NCI-H526 (cell line): Measurements from ENCODE around the gene PTPN7.
"Not testable (repeated sequence)": the region's sequence is repeated elsewhere in the genome, so short reads cannot be mapped to it uniquely, and the experiment has no call there.

Source experiments
- DNase-seq, 2 experiments: peaks; one replicate each; lab custom pipeline; 2025; lab: John Stamatoyannopoulos, UW

PTPN7 gene

DNA sequence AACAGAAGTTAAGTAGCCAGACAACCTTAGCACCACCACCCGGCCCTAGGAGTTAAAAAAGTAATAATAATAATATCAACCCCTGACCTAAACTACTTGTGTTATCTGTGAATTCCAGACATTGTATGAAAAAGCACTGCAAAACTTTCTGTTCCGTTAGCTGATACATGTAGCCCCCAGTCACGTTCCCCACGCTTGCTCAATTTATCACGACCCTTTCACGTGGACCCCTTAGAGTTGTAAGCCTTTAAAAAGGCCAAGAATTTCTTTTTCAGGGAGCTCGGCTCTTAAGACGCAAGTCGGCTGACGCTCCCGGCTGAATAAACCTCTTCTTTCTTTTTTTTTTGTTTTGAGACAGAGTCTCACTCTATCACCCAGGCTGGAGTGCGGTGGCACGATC is 6.7 kb upstream of the PTPN7 start:
- not testable (repeated sequence) for DNase-seq

DNA sequence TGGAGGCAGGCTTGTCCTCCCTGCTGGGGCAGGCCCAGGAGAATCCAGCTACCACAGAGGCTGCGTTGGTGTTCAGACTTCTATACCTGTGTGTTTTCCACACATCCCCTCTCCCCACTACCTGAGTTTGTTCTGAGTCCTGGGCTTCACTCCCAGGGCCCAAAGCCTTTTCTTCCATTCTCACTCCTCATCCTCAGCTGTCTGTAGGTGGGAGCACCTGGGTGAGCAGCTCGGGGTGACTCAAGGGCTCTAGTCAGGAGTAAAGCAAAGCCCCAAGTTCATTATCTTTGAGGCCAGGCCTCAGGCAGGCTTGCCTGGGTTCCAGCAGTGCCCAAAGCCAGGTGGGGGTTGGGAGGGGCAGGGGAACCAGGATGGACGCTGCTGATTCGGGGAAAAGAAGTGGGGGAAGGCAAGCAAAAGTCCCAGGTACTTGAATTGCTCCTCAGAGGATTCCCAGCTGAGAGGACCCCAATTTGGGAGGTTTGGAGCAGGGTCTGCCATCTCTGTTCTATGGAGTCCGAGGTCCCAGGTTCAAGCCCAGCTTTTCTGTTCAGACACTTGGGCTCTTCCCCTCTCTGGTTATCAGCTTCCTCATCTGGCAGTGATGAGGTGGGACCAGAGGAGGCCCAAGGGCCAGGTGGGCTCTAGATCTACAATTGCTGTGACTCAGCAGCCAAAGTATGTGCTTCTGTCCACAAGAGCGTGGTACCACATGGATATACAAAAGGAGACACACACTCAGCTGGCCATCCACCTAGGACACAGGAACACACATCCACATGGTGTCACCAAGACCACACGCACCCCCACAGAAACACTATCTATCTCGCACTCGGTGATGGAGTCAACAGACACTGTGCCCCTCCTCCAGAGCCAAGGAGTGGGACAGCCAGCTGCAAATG is 5.8 kb upstream of the PTPN7 start:
- DNase-seq, result no peak

DNA sequence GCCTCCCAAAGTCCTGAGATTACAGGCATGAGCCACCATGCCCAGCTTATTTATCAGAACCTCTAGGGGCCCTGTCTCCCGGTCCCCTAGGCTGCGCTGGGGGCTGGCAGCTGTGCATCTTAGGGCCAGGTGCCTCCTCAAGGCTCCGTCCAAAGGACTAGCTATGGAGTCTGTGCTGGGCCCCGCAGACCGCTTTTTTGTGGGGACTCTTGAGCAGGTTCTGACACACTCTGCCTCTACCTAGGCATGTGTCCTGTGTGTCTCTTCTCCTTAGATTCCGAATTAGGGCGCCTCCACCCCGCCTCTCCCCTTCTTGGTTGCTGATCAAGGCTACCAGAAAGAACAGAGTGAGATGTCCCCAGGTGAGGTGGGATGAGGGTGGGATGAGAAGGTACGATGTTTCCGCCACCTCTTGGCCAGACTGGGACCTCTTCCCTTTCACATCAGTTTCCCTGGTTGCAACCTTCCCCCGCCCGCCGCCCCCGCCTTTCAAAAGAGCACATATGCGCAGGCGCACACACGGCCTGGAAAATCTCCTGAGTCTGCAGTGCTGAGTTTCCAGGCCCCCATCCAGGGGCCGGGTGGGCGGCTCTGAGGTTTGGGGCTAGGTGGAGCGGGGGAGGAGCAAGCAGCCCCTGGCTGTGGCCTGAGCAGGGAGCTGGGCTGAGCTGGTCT is 5.0 kb upstream of the PTPN7 start:
- DNase-seq, result no peak

DNA sequence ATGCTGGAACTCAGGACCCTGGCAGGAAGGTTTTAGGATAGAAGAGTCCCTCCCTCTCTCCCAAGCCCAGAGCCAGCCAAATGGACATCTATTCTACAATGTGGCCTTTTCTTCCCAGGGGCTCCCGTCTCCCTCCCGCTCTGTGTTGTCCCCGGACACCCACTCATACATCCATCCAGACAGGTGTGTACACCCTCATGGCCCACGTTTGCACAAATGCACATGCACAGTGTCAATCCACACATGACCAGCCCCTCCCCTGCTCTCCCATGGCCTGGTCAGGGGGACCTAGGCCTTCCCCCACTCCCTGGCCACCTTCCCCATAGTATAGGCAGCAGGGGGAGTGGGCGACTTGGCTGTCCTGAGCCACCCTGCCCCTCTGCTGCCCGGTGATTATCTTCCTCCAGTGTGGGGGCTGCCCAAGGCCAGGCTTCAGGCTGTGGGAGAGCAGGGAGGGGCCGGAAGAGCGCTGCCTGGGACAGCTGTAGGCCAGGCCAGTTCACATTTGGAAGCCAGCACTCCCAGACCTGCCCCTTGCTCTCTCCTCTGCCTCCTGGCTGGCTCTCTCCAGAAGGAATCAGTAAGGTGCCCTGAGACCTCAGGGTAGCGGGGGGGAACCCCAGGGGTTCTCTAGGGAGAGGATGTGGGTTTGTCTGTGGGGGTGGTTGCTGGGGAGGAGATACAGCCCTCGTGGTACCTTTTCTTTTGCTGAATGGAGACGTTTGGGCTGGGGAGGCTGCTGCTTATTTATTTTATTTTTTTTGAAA is 4.1 kb upstream of the PTPN7 start:
- DNase-seq, result no peak

DNA sequence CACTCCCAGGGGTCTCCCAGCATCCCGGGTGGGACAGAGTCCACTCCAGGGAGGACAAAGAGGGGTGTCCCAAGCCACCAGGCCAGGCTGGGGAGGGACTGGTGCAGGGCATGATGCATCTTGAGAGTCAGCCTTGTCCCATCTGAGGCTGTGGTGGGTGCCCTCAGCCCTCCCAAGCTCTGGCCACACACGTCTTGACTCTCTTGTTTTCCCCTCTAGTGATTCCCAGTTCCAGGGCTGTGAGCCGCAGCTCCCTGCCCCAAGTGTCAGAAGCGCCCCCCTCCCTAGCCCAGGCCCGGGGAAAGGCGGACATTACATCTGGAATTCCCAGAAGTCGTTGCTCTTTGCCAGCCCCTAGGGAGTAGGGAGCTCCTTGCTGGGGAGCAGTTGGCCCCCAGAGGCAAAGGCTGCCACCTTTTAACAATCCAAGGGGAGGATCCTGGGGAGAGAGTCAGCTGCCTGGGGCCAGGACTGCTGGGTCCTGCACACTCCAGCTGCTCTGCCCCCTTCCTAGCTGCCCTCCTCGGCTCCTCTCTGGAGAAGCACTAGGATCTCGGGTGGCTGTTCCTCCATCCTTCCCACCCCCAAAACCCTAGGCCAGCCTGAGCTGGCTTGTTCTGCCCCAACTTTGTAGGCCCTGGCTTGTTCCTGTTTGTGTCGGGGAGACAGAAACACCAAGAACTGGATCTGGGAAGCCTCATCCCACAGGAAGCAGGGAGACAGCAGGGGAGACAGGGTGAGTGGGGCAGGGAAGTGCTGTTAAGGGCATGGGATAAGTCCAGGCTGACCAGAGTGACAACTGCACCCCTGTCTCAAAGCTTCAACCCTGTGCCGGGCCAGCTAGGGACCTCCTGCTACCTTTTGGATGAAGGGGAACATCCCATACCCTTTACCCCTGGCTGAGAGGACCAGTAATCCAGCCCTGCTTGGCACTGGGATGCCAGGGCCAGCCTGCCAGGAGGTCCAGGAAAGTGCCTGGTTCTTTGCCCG is 3.2 kb upstream of the PTPN7 start:
- no peak for DNase-seq

DNA sequence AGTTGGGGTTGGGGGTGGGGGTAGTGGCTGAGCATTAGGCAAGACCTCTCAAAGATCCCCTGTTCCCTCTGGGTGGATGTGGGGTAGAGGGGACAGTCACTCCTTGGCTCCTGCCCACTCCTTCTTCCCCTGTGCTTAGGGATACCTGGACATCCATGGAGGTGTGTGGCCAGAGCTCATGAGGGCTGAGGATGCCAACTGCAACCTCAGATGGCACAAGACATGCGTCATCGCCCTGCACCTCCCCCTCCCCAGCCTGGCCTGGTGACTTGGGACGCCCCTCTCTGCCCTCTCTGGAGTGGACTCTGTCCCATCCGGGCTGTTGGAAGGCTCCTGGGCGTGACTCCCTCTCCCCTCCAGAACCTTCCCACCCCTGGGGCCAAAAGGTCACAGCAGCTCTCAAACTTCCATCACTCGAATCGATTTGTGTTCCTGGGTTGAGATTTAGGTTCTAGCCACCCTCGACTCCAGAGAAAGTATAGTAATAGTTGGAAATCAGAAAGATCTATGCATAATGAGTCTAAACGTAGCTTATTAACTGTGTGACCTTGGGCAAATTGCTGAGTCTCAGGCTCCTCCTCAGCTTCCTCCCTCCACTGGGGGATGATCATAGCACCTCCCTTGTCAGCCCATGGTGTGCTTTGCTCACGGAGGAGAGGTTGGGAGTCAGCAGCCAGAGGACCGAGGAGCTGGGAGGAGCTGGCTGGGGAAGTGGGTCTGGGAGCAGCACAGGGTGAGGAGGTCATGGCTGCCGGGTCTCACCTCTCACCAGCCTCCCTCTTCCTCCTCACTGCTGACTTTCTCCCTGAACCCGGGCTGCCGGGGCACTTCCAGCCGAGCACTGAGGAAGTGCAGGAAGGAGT is 2.2 kb upstream of the PTPN7 start:
- DNase-seq, result no peak

DNA sequence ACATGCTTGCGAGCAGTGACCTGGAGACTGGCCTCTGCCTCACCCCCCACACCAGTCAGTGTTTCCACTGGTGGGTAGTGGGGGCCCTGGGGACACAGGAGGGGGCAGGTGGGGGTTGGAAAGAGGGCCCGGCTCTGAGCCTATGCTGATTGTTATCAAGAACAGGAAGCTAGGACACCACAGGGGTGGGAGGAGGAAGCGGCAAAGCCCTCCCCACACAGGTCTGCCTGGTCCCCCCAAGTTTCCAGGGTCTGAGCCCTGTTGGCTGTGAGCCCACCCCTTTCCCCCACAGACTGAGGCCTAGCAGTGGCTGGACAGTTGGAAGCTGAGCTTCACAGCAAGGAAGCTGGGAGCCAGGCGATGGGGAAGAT is 1.6 kb upstream of the PTPN7 start:
- DNase-seq, result no peak

DNA sequence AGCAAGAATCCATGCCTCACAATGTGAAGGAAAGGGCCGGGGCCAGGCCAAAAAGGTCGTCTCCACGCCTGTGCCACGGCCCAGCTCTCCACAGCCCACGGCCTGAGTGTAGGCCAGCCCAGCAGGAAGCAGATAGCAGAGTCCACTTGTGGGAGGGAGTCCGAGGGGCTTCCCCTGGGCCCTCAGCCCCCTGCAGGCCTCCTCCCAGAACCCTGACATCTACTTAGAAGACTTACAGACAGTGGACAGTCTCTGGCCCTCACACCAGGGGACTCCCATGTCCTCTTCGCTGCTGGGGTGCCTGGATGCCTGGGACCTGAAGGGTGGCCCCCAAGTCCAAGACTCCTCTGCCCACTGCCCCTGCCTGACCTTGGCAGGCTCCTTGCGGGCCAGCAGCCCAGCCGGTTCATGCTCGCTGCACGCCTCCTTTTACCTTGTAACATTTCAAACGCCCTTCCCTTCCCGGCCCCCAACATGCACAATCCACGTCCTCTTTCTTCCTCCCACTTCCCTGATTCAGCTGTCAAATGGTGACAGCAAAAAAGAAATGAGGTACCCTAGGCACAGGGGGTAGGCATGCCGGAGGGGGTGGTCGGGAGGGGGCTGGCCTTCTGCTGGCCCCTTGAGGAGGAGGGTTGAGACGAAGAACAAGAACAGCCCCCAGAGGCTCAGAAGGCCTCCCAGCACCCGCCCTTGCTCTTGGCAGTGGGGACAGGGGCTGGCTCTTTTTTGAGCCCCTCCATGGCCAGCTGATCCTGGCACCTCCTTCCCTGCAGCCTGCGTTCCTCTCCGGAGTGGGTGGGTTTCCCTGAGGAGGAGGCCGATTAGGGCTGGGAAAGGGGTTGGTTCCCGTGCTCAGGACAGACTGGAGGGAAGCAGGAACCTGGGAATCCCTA is 997 bp upstream of the PTPN7 start:
- DNase-seq, result no peak

DNA sequence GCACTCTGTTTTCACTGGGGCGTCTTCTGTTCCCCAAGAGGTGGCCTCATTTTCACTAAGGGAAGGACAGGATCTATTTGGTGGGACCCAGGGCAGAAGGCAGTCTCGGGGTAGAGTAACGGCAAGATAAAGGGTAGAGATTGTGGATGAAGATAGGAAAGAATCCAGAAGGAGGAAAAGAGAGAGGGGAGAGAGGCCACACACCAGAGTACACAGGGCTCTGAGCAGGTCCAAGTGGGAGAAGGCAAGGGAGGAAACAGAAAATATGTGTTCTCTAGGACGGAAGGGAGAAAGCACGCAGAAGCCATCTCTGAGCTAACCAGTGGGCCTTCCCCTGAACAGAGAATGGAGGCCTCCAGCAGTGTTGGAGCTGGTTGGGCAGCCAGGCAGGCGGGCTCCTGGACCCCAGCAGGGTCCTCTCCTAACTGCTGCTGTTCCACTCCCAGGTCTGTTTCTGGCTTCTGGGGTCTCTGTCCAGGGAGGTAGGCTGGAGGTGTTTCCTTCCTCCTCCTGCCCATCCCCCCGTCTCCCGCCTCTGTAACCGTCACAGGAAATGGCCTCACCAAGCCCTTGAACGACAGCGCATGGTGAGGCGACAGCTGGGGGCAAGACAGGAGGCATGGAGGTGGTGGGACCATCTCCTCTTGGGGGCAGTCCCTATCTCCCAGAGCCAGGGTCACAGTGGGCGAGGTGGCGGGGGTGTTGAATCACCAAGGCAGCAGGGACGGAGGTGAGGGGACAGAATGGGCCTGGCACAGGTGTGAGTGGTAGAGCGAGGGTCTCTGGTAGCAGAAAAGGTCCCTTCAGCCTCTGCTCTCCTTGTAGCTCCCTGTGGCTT is 649 bp downstream of the PTPN7 start:
- no peak for DNase-seq

DNA sequence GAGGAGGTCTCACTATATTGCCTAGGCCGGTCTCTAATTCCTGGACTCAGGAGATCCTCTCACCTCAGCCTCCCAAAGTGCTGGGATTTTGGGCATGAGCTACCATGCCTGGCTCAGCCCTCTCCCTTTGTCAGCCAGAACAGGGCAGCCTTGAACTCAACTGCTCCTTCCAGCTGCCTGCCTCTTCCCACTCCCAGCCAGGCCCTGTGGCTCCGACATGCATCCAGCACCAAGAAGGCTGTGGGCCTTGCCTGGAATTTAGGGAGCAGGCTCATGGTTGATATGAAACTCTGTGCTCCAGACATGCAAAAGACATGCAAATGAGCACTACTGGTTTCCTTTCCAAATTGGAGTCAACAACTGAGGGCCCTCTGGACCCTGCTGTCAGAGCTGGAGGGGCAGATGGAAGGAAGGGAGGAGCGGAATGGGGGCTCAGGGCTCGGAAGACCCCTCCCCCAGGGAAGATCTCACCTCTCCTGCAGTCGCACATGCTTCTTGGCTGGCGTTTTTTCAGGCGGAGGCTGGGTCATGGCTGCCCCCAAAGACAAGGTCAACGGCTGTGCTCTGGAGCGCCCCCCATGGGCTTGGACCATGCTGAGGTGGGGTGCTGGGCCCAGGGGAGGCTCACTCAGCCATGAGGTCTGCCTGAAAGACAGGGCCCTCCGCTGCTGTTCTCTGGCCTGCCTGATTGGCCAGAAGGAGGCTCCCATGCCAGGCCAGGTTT is 1.4 kb downstream of the PTPN7 start:
- peak; percentile 91 to 93 for DNase-seq

DNA sequence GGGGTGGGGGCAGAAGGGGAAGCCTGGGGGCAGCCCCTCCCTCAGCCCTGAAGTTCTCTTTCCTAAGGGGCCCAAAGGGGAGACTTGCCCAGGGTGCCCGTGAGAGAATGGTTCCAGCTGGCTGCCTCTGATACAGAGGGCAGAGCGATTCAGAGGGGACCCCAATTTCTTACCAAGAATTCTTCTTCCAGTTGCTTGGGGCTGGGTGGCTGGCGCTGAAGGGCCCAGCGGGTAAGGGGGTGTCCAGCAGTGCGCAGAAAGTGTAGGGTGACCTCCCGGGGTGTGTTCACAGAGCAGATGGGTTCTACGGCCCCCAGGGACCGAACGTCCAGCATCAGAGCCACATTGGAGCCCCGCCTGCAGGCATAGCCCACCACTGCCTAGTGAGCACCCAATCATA is 2.5 kb downstream of the PTPN7 start:
- DNase-seq, result no peak

DNA sequence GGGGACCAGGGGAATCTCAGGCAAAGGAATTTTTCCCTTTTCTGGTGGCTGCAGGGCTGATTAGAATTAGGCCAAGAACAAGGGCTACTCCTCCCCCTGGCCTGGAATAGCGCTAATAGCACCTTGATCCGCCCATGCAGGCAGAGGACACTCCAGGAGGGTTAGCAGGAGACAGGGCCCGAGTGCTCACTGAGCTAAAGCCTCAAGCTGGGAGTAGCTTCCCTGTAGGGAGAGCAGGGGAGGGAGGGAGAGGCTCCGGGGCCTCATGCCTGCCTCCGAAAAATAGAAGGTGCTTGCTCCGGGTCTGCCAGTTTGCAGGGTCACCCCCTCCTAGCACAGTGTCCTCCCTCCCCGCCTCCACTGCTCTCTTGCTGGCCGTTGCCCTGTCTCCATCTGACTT is 3.8 kb downstream of the PTPN7 start:
- DNase-seq, result no peak

DNA sequence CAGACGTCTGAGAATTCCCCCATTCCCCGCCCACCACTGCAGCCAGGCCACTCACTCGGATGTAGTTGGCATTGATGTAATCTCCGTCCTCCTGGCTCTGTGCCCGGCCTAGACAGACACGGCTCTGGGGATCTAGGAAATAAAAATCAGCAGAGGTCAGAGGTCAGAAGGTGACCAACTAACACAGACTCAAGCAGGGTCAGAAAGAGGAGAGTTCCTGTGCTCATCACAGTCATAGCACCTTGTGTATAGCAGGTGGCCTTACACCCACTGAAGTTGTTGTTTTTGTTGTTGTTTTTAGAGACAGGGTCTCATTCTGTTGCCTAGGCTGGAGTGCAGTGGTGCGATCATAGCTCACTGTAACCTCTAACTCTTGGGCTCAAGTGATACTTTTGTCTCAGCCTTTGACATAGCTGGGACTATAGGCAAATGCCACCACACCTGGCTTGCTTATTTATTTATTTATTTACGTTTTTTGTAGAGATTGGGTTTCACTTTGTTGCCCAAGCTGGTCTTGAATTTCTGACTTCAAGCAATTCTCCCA is 4.9 kb downstream of the PTPN7 start:
- DNase-seq, result no peak

DNA sequence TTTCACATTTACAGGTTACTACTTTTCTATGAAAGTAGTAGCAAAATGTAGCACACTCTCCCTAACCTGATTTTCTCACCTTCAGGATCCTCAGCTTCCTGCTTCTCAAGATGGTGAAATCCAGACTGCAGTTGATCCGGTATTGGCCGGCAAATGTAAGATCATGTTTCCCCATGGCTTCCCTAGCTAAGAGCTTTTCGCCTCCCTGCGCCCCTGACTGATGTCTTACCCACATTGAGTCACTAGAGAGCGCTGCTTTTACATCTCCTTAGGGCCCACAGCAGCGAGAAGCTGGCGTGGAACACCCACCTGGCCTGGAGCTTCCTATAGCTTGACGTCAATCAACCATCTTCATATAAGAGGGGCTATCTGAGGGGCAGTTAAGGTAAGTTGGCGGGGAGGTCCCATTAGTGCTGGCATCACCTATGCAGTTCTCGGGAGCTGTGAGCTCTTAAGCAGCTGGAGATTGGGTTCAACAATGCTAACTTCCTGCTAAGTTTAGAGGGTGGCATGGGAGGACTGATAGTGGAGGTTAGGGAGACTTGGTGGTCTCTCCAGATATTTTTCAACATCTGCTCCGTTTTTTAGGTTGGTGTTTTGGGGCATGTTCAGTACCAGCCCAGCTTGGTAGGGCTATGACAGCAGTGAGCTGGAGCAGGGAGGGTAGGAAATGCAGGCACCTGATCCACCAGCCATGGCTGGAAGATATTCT is 5.5 kb downstream of the PTPN7 start:
- DNase-seq, result peak; percentile 51 to 78

DNA sequence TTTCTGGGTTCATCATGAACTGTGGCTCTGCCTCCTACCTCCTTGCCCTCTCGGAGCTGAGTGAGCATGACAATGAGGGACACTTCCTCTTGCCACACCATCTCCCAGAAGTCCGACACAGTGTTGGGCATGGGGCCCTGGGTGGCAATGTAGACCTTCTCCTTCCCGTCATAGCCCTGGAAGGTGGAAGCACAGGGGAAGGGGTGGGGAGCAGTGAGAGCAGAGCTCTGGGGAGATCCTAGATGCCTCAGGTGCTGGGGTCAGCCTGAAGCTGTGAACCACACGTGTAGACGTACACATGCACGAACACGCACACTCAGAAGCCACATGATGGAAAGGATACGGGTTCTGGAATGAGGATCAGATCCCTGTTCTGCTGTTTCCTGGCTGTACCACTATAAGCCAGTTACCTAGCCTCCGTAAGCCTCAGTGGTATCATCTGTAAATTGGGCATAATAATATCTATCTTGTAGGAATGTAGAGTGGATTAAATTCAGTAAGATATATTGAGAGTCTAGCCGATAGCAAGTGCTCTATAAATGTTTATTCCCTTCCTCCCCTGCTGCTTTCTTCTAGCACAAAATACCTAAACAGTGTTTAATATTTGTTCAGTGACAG is 6.1 kb downstream of the PTPN7 start:
- DNase-seq, result no peak

DNA sequence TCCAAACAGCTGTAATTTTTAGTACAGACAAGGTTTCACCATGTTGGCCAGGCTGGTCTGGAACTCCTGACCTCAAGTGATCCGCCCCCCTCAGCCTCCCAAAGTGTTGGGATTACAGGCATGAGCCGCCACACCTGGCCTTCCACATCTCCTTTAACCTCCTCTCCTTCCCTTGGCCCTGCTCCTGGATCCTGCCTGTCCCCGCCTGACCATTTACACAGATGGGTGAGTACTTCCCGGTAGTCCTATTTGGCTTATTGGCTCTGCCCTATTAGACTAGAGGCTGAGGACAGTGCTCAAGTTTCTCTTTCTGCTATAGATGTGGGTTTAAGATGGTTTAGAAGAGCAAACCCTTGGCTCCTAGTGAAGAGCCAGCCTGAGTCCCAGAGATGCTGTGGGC is 7.1 kb downstream of the PTPN7 start:
- DNase-seq, result no peak

DNA sequence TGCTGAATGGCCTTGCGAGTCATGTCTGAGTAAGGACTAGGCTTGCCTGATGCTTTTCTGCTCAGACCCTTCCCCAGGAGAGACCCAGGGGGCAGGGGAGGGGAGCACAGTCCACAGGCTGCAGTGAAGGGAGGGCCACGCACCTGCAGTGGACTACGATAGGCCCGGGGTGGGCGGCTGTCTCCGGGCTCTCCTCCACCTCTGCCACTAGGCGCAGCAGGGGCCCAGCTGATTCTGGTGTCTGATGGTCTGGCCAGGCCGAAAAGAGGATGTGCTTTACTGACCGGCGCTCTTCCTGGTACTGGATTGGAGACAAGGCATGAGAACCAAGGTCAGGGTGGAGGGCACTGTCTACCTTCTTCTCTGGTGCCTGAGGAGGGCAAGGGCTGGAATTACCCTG is 8.0 kb downstream of the PTPN7 start:
- DNase-seq, result no peak
